ENCODE data around the gene TRIM43.
"Not testable (repeated sequence)": the region's sequence is repeated elsewhere in the genome, so short reads cannot be mapped to it uniquely, and the experiment has no call there.

The TRIM43 gene

DNA sequence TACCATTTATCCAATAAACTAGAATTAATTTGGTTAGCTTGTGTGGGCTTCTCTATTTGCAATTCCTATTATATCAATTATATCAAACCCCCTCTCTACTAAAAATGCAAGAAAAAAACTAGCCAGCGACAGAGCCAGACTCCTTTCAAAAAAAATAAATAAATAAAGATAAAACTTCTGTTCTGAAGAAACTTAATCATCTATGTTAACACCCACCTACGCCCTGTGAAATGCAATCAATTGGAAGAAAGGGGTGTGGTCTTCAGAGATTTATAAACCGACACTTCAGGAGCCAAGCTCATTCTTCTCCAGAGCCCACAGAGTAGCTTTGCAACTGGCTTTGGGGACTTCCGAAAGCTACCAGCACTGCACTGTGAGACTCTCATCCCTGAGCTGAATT is at the start of gene TRIM43:
TSS of gene TRIM43 (plus strand) at position 301 of the 400 bp plus-strand sequence. CDS start 2,023 bp downstream, outside the sequence.
- DNase-seq, result not testable (repeated sequence)

GRCh38 chr2:95551055-95551568 is 40.7 kb upstream of the TRIM43 start:
- DNase-seq, result no peak

DNA sequence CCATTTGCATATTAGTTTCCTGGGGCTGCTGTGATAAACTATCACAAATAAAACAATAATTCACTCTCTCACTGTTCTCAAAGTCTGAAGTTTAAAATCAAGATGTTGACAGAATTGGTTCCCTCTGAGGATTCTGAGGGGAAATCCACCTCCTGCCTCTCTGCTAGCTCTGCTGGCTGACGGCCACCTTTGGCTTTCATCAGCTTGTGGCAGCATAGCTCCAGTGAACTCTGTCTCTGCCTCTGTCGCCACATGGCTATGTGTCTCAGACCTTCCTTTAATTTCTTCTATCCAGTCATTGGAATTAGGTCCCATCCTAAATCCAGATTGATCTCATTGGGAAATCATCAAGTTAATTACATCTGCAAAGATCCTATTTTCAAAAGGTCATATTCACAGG is 38.9 kb upstream of the TRIM43 start:
- no peak for DNase-seq

GRCh38 chr2:95569170-95569569 is 22.6 kb upstream of the TRIM43 start:
- no peak for DNase-seq

- no peak for DNase-seq
Observed at GRCh38 chr2:95573866-95574265, 17.9 kb upstream of the TRIM43 start.

DNA sequence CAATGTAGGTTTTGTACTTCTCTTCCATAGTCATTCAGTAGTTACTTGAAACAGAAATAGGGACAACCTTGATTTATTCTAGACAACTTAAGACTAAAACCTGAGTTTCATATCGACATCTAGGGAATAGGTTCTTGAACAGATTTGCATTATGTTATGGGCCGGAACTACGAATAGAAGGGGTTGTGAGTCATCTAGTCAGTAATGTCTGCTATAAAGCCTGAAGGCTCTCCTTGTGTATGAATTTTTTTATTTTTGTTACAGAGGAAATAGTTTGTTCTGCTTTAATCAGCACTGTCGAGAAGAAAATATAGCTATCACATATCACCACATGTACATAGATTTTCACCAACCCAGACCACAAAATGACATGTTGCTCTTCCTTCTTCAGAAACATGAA is 17.3 kb upstream of the TRIM43 start:
- no peak for DNase-seq

DNA sequence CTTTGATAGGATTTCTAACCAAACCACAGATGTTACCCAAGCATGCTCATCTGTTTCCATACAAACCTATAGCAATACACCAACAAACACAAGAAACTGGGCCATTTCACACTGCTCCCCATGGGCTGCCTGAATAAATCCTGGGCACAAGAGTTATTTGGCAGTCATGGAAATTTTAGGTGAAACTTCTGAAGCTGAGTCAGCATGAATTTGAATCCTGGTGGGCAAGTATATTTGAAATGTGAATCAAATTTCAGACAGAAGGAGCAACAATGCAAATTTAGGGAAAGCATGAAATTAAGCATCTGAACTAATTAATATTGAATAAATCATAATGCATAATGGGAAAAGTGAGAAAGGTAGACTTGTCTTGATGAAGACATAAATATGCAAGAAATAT is 15.9 kb upstream of the TRIM43 start:
- DNase-seq, result no peak

GRCh38 chr2:95578539-95578938 is 13.3 kb upstream of the TRIM43 start:
- DNase-seq, result no peak

- not testable (repeated sequence) for DNase-seq
Observed at GRCh38 chr2:95583545-95583944, 8.3 kb upstream of the TRIM43 start.

DNA sequence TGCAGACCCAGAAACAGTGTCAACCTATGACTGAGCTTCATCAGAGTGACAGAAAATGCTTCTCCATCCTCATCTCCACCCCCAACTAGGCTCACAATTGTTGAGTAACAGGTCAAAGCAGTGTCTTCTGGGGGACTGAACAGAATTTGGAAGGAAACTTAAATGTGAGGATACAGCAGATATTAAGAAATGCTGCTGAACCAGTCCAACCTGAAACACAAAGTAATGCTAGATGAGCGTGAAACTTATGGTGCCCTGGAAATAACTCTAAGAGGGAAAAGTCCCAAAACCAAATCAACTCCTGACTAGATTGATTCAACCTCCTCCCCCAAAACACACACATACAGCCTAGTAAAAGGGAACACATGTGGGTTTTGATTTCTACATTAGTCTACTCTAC is 7.5 kb upstream of the TRIM43 start:
- DNase-seq, result not testable (repeated sequence)

- DNase-seq, result not testable (repeated sequence)
Observed at GRCh38 chr2:95589777-95590536, 1.8 kb upstream of the TRIM43 start.

GRCh38 chr2:95592973-95593372 is 1.2 kb downstream of the TRIM43 start:
- not testable (repeated sequence) for DNase-seq

DNA sequence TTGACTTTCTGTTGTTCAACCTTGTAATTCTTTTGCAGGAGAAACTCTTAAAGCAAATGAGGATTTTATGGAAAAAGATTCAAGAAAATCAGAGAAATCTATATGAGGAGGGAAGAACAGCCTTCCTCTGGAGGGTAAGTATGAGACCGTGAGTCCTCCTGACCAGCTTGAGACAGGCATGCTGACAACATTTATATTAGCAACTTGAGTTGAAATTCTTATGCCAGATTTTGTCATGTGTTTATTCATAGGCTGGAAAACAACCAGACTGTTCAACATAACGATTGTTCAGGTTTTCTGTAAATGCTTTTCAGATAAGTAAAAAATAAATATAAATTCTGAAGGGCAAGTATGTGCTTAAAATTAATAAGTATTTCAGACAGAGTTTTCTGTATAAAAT is 3.2 kb downstream of the TRIM43 start:
- not testable (repeated sequence) for DNase-seq

GRCh38 chr2:95601301-95601700 is 9.5 kb downstream of the TRIM43 start:
- not testable (repeated sequence) for DNase-seq

GRCh38 chr2:95602146-95602545 is 10.3 kb downstream of the TRIM43 start:
- DNase-seq, result not testable (repeated sequence)

GRCh38 chr2:95608356-95608755 is 16.6 kb downstream of the TRIM43 start:
- DNase-seq, result not testable (repeated sequence)

DNA sequence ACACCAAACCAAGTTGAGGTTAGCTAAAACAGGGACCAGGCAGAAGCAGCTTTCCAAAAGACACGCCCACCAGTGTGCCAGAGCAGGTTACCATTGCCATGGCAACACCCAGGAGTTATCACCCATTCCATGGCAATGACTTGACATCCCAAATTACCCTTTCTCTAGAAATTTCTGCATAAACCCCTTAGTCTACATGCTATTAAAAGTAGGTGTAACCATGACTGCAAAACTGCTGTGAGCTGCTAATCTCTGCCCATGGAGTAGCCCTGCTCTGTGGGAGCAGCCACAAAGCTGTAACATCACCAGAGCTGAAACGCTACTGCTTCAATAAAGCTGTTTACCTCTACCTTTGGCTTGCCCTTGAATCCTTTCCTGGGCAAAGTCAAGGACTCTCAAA is 18.0 kb downstream of the TRIM43 start:
- DNase-seq, result not testable (repeated sequence)

GRCh38 chr2:95613048-95613447 is 21.2 kb downstream of the TRIM43 start:
- not testable (repeated sequence) for DNase-seq

DNA sequence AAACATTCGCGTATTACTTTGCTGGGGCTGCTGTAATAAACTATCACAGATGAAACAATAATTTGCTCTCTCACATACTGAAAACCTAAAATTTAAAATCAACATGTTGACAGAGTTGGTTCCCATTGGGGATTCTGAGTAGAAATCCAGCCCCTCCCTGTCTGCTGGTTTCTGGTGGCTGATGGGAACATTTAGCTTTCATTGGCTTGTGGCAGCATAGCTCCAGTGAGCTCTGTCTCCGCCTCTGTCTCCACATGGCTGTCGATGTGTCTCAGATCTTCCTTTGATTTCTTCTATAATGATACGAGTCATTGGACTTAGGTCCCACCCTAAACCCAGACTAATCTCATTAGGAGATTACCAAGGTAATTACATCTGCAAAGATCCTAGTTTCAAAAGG is 30.9 kb downstream of the TRIM43 start:
- DNase-seq, result not testable (repeated sequence)

DNA sequence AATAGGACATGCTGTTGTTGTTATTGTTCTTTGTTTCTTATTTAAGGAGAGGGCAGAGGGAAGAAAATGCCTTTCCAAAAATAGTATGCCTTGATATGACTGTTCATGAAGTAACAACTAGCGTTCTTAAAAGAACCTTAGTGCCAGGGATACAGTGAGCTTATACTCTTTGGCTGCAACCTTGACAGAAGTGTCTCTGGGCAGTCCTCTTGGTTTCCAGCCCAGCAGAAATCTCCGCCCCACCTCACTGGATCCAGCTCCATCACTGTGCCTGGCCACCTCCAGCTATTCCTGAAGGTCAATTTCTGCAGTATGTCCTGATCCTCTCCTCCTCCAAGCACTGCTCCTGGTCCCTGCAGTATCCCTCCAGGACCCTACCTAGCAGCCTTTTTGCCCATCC is 39.2 kb downstream of the TRIM43 start:
- not testable (repeated sequence) for DNase-seq

DNA sequence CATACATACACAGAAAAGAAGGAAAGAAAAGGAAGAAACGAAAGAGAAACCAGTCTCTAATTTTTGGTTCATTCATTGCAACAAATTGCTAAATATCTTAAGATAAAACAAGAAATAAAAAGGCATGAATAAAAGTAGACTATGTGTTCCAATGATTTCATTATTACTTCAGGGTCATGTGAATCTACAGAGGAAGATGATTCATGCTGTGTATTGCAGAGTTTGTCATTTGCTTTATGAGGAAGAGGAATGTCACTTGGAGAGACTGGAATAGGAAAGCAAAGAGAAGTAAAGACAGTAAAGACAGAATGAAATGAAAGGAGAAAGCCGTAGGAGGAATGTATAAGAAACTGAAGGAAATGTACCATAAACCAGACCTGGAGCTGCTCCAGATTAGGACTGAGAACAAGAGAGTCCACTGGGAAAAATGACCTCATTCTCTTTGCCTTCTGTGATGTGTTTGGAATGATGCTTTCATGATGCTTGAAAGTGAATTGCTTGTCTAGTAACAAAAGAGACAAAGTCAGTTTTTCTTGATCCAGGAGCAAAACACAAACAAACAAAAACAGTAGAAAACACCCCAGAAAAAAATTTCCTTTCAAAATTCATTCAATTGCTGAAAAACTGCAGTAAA is 41.9 kb downstream of the TRIM43 start:
- DNase-seq, result not testable (repeated sequence)

DNA sequence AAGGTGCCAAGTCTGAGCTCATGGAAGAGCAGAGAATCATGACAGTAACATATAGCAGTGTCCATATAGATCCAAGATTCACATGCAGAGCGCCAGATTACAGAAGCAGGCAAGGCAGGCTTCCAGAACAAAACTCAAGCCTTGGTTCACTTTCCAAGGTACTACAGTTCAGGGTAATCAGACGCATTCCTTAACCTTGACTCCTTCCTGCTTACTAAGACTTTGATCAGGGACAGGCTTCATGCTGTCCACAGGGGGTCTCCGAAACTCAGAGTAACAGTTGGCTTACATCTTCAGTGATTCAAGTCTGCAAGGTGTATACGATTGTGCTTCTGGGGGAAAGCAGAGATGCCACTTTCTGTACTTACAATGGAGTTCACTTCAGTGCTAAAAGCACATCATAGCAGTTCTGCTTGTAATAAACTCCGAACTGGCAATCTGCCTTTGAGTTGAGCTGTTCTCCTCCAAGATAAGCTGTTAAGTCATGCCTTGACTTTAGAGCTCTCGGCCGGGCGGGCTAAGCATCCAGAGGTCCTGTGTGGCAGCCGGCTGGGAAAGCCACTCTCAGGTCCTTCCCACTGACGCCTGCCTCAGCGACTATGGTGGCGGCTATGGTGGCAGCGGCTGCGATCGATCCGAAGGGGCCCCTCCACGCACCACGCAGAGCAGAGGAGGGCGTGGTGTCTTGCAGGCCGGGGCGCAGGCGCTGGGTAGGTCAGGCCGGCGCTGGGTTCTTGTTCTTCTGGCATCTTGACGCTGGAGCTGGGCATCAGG is 48.9 kb downstream of the TRIM43 start:
- DNase-seq, result not testable (repeated sequence)

DNA sequence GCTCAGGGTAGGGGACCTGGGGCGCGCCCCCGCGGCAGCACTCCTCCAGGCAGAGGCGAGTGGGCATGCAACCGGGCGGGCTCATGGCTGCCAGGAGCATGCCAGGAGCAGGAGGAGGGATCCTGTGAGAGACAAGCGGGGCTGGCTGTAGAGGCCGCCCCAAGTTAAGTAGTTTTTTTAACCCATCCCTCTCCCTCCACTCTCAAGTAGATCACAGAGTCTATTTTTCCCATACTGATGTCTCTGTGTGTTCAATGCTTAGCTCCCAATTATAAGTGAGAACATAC is 49.4 kb downstream of the TRIM43 start:
- not testable (repeated sequence) for DNase-seq

- not testable (repeated sequence) for DNase-seq
Observed at GRCh38 chr2:95641787-95642186, 50.0 kb downstream of the TRIM43 start.
